ENCODE measurements around the gene MRAS.
"Not testable (repeated sequence)": the region's sequence is repeated elsewhere in the genome, so short reads cannot be mapped to it uniquely, and the experiment has no call there.

Gene MRAS

DNA sequence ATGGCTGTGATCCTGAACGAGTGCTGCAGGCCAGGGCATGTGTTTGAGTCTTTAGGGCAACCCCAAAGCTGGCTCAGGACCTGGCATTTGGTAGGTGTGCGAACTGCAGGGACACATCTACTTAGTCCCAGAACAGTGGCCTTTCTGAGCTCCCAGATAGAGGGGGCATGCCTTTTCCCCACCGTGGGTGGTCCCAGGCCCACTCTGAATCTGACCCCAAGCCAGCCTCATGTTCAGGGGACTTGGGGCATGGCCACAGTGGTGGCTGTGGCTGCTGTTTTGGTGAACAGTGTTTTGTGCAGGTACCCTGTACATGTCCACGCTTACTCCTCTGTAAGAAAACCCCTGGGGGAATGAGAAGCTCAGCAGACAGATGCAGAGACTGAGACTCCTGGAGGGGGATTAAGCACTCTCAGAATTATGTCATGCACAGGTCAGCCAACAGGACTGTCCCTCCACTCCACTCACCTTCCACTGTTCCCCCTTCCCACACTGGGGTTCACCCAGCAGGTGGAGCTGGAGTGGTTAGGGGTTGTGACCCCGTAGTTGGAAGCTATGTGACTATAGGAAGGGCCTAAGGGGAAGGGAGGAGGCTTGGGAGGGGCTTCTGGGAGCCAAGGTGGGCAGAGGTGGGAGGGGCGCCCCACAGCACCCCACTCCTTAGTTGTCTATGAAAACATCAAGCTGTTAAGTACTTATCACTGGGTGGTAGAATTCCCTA is 102.5 kb downstream of the MRAS start:
- no peak for DNase-seq

DNA sequence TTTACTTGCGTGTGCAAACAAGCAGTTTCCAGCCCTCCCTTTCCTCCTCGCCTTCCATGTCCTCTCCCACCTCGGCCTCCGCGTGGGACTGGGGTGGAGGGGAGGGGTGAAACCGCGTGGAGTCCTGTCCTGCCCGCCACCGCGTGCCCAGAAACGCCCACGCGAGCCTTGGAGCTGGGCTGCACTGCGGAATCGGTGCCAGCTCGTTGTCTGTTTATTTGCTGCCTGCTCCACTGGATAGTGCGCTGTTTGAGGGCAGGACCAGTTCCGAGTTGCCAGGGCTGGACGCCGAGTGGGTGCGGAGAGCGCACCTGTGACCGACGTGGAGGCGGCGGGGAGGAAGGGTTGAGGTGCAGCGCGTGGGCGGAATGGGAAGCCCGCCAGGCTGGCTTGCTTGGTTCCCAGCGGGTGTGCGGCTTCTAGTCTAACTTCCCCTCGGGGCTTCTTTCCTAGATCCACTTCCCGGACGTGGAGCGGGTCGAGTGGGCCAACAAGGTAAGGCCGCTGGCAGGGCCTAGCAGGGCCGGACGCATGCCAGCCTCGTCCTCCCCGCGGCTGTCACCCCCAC is 103.3 kb downstream of the MRAS start:
- DNase-seq, result no peak

DNA sequence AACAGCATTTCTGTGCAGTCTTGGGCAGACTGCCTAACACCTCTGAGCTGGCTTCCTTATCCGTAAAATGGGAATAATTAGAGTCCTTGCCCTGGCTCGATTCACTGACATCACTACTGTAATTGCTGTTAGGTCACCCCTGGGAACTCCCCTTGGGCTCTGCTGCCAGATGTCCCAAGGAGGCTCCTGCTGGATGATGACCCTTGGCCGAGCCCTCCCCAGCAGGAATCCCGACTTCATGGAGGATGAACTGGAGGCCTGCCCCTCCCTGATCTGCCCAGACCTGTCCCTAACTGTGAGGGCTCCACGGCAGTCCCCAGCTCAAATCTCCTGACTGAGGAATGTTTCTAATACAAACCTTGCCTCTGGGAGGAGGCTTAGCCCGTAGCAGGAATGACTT is 104.1 kb downstream of the MRAS start:
- DNase-seq, result no peak

DNA sequence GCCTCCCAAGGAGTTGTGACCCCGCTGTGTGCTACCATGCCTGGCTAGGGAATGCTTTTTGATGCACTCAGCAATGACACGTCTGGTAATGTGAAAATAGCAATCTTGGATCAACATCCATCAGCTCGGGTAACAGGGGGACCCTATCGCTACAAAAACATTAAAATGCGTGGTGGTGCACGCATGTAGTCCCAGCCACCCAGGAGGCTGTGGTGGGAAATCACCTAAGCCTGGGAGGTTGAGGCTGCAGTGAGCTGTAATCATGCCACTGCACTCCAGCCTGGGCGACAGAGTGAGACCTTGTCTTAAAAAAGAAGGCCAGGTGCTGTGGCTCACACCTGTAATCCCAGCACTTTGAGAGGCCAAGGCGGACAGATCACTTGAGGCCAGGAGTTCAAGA is 105.6 kb downstream of the MRAS start:
- DNase-seq, result not testable (repeated sequence)

Measured in inflammatory macrophage treated with lipopolysaccharide for 4 hours (primary cell).